HEK293 (cell line): ENCODE data around the gene DOK7.

ENCODE experiments used
- CTCF ChIP-seq: fragments of 450-650 bp; formaldehyde crosslinking; IDR thresholded peaks from 2 replicates; pipeline ENCODE4 v1.5.1; 2016; ENCODE audit warnings: missing biosample characterization, missing genetic modification characterization
- SETDB1 ChIP-seq: IDR thresholded peaks from one replicate; pipeline ENCODE4 v1.6.1; 2017; ENCODE audit warnings: mild to moderate bottlenecking, low read length, moderate library complexity, mixed read lengths; ENCODE audit not compliant: insufficient read length
- YY1 ChIP-seq: fragments of 450-650 bp; formaldehyde crosslinking; IDR thresholded peaks from 2 replicates; pipeline ENCODE4 v1.5.1; 2018; ENCODE audit warnings: missing biosample characterization, missing genetic modification characterization
- ZFP37 ChIP-seq: fragments of 450-650 bp; formaldehyde crosslinking; IDR thresholded peaks from 2 replicates; pipeline ENCODE4 v1.5.1; 2016; ENCODE audit warnings: missing biosample characterization, missing genetic modification characterization
- ZNF292 ChIP-seq: fragments of 450-650 bp; formaldehyde crosslinking; IDR thresholded peaks from 2 replicates; pipeline ENCODE4 v1.5.1; 2016; ENCODE audit warnings: low read depth, missing biosample characterization, missing genetic modification characterization, borderline replicate concordance
- ZNF792 ChIP-seq: fragments of 450-650 bp; formaldehyde crosslinking; IDR thresholded peaks from 2 replicates; pipeline ENCODE4 v1.5.1; 2016; ENCODE audit warnings: missing biosample characterization, missing genetic modification characterization

GRCh38 chr4:3493720-3494461 is 30.8 kb downstream of the DOK7 start:
- TF ChIP-seq YY1 (tag by site-specific recombination): no peak
- no peak for TF ChIP-seq ZNF292 (tag by site-specific recombination)
- TF ChIP-seq CTCF (tag by site-specific recombination): no peak
- TF ChIP-seq SETDB1: no peak
- TF ChIP-seq ZFP37 (tag by site-specific recombination): no peak
- no peak for TF ChIP-seq ZNF792 (tag by site-specific recombination)
